NT2/D1 (cell line): ENCODE results near the gene MSH6.

Source experiments
- DNase-seq: peaks from one replicate; pipeline ENCODE4 v3.0.0-alpha.2; 2011; ENCODE audit warnings: low read depth, low spot score
- H3K27me3 ChIP-seq: 2 replicates; pipeline ENCODE4 v1.6.0; 2011; ENCODE audit warnings: mild to moderate bottlenecking; ENCODE audit not compliant: insufficient read length, insufficient read depth
- H3K36me3 ChIP-seq: 2 replicates; pipeline ENCODE4 v1.6.1; 2011; ENCODE audit warnings: mild to moderate bottlenecking, low read length, mixed read lengths; ENCODE audit not compliant: insufficient read depth, insufficient read length
- H3K4me1 ChIP-seq: 2 replicates; pipeline ENCODE4 v1.5.1; 2011; ENCODE audit not compliant: insufficient read depth, insufficient read length
- H3K4me3 ChIP-seq: 2 replicates; pipeline ENCODE4 v1.5.1; 2011; ENCODE audit warnings: low read depth; ENCODE audit not compliant: insufficient read length
- H3K9ac ChIP-seq: 2 replicates; pipeline ENCODE4 v1.6.0; 2011; ENCODE audit warnings: low read depth; ENCODE audit not compliant: insufficient read length
- H3K9me3 ChIP-seq: 2 replicates; pipeline ENCODE4 v1.5.1; 2011; ENCODE audit warnings: mild to moderate bottlenecking, low read length; ENCODE audit not compliant: insufficient read depth
- SUZ12 ChIP-seq: IDR thresholded peaks from 2 replicates; pipeline ENCODE4 v1.6.1; 2011; ENCODE audit not compliant: insufficient read length, insufficient read depth; ENCODE audit errors: extremely low read depth
- YY1 ChIP-seq: IDR thresholded peaks from 2 replicates; pipeline ENCODE4 v1.6.1; 2011; ENCODE audit not compliant: insufficient read length, insufficient read depth
- ZNF274 ChIP-seq: IDR thresholded peaks from 2 replicates; pipeline ENCODE4 v1.6.1; 2011; ENCODE audit warnings: mild to moderate bottlenecking, low read depth, low read length

The MSH6 gene

DNA sequence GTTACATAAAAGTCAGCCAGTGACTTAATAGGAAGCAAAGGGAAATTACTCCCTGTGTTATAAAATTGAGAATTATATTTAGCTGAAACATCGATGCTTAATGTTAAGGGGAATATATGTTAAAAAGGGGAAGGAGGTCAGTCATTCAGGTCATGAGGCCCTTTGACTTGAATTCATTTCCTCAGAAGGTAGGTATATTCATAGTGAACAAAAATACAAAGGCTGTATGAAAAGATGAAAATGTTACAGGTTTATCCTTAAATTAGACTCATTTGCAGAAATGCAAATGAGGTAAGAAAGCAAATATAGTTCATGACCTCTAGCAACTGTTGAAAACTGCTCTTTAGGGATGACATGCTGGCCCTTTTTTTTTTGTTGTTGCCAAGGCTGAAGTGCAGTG is 20.8 kb downstream of the MSH6 start:
- Histone ChIP-seq H3K4me1 (no peaks in the 10 kb centered on the region), H3K9ac (no peak overlapping the region), H3K36me3 (peaks cover 96% of the 10 kb centered on the region), H3K9me3 (0 out of 2 replicates have a peak, but pooled peaks cover 11% of the 10 kb centered on the region), H3K4me3 (no peak overlapping the region), H3K27me3 (no peaks in the 10 kb centered on the region)
- DNase-seq = no peak
- TF ChIP-seq YY1 = no peak
- TF ChIP-seq SUZ12 = no peak
- no peak for TF ChIP-seq ZNF274

DNA sequence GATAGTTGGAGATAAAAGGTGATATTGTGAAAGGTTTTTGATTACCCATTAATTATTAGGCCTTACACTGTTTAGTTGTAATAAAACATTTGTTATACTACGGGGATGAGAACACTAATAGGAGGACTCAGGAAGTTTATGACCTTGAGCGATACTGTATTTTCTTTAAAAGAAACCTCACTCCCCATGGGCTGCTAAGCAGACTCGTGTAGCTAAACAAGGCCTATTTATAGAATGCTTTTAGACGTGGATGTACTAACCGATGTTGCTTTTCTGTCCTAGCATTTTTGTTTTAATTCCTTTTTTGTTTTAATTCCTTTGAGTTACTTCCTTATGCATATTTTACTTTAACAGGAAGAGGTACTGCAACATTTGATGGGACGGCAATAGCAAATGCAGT is 22.9 kb downstream of the MSH6 start:
- Histone ChIP-seq H3K9ac (no peak overlapping the region), H3K27me3 (no peaks in the 10 kb centered on the region), H3K4me1 (no peaks in the 10 kb centered on the region), H3K36me3 (peaks cover 95% of the 10 kb centered on the region), H3K4me3 (no peak overlapping the region), H3K9me3 (0 out of 2 replicates have a peak, but pooled peaks cover 11% of the 10 kb centered on the region)
- no peak for DNase-seq
- TF ChIP-seq ZNF274 (no peak), SUZ12 (no peak), YY1 (no peak)

DNA sequence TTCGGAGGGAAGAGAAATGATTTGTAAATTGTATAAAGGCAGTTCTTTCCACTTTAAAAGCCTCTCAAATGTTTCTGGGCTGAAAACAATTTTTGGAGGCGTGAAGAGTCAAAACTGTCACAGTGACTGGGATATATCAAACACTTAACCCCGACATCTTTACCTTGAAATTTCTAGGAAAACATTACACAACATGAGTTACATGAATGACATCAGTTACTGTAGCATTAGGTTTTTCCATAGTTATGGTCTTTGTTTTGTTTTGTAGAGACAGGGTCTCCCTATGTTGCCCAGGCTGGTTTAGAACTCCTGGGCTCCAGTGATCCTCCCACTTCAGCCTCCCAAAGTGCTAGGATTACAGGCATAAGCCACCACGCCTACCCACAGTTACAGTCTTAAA is 25.7 kb downstream of the MSH6 start:
- Histone ChIP-seq H3K27me3 (no peaks in the 10 kb centered on the region), H3K4me3 (no peak overlapping the region), H3K36me3 (peaks cover 81% of the 10 kb centered on the region), H3K9me3 (0 out of 2 replicates have a peak, but pooled peaks cover 1% of the 10 kb centered on the region), H3K4me1 (no peaks in the 10 kb centered on the region), H3K9ac (no peak overlapping the region)
- no peak for DNase-seq
- TF ChIP-seq ZNF274 (no peak), YY1 (no peak)

DNA sequence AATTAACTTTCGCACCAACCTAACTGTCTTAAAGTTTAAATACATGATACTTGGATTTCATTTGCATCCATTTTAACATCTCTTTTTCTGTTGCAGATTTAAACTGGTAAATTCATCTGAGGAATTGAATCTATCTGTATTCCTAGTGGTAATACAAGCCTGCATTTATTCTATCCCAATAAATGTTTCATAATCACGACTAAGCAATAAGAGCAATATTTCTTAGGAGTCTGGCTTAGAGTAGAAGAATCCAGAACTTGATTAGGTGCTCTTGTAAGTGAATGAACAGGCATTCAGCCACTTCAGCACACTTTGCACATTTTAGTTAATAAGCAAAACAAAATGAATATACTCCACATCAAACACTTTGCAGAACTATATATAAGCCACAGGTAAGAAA is 27.0 kb downstream of the MSH6 start:
- Histone ChIP-seq H3K4me3 (no peak overlapping the region), H3K27me3 (no peaks in the 10 kb centered on the region), H3K36me3 (peaks cover 74% of the 10 kb centered on the region), H3K4me1 (no peaks in the 10 kb centered on the region), H3K9ac (no peak overlapping the region), H3K9me3 (no peaks in the 10 kb centered on the region)
- TF ChIP-seq YY1 = no peak
- no peak for TF ChIP-seq ZNF274
- TF ChIP-seq SUZ12 = no peak
- no peak for DNase-seq

DNA sequence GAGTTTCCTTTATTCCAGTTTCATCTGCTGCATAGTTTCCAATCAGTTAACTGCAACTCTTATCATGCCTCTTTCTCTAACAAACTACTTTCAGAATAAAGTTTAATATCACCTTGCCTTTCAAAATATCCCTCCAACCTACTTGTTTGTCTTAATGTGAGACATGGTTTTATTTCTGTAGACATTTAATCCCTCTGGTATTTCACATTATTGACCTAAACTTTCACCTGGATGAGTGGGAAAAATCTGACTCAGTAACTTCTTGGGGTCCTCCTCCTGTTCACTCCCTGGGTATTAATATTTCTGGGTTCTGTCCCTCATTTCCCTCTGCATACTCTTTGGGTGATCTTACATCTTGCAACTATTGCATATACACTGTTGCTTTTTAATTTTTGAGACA is 27.9 kb downstream of the MSH6 start:
- Histone ChIP-seq H3K27me3 (no peaks in the 10 kb centered on the region), H3K9ac (no peak overlapping the region), H3K36me3 (peaks cover 75% of the 10 kb centered on the region), H3K9me3 (no peaks in the 10 kb centered on the region), H3K4me1 (no peaks in the 10 kb centered on the region), H3K4me3 (no peak overlapping the region)
- TF ChIP-seq YY1 (no peak), SUZ12 (no peak), ZNF274 (no peak)
- no peak for DNase-seq

DNA sequence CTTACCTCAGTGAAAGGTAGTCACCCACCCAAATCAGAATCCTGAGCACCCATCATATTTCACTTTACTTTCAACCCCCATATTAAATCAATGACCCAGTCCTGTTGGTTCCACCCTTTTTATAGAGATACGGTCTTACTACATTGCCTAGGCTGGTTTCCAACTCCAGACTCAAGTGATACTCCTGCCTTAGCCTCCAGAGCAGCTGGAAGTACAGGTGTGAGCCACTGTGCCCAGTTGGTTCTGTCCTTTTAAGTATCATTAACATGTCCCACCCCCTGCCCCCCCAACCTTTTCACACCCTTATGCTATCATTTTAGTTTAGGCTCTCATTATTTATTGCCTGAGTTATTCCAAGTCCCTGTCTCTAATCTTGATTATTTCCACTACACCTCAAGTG is 28.7 kb downstream of the MSH6 start:
- Histone ChIP-seq H3K27me3 (no peaks in the 10 kb centered on the region), H3K4me1 (no peaks in the 10 kb centered on the region), H3K9ac (no peak overlapping the region), H3K36me3 (peaks cover 74% of the 10 kb centered on the region), H3K9me3 (no peaks in the 10 kb centered on the region), H3K4me3 (no peak overlapping the region)
- TF ChIP-seq YY1 (no peak), SUZ12 (no peak), ZNF274 (no peak)
- DNase-seq = no peak

DNA sequence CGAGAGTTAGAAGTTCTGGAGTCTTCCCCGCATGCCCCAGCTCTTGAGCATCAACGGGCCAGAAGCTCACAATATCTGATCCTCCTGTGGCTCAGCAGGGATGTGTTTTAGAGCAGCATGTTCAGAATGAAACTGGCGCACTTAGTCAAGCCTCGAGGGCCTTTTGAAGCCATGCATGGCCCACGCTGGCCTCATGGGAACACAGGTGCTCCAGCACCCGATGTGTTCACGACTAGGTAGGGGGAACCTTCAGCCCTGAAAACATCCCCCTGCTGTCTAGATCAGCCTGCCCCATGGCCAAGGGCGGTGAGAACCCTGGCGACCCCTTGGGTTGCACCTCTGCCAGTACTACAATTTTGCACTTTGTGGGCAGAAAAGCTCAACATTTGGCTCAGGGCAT is 32.8 kb downstream of the MSH6 start:
- Histone ChIP-seq H3K4me1 (no peaks in the 10 kb centered on the region), H3K4me3 (no peak overlapping the region), H3K9ac (no peak overlapping the region), H3K9me3 (no peaks in the 10 kb centered on the region), H3K27me3 (no peaks in the 10 kb centered on the region), H3K36me3 (peaks cover 65% of the 10 kb centered on the region)
- TF ChIP-seq SUZ12 (no peak), ZNF274 (no peak), YY1 (no peak)
- no peak for DNase-seq

DNA sequence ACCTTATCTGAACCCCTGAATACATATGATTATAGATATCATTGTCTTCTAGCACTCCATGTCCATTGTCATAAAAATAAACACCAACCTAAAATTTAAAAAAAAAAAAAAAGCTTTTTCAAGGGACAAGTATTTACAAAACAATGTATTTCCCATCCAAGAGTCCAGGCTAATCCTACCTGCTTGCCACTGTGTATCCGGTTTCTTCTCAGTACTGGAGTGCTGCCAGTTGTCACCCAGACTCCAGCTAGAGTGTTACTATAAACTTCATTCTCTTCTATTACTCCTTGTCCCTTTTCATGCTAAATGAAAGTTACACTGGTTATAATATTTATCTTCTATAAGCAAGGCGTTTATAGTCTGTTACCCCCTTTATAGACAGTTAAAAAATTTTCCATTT is 35.8 kb downstream of the MSH6 start:
- H3K27me3 ChIP-seq = no peaks in the 10 kb centered on the region
- DNase-seq = no peak
- no peaks in the 10 kb centered on the region for H3K4me1 ChIP-seq
- no peaks in the 10 kb centered on the region for H3K9me3 ChIP-seq
- H3K4me3 ChIP-seq = no peak overlapping the region
- H3K36me3 ChIP-seq = peaks cover 59% of the 10 kb centered on the region
- TF ChIP-seq ZNF274 (no peak), SUZ12 (no peak), YY1 (no peak)
- no peak overlapping the region for H3K9ac ChIP-seq
